Keratinocyte (primary cell): ENCODE data around the gene ULK3. TPM values are rescaled to one million over a fixed set of nuclear protein-coding genes. Genes with fewer than 3 reads are reported as not detected.

Experiments used
- DNase-seq: peaks from one replicate; pipeline ENCODE4 v3.0.0-alpha.2; 2011; ENCODE audit warnings: low read depth, missing footprints, low spot score
- FAIRE-seq: peaks from 2 replicates; lab custom pipeline; 2011; peaks lifted over from hg19 to GRCh38; lab: Jason Lieb, UNC
- H2AFZ ChIP-seq: 2 replicates; pipeline ENCODE4 v1.6.0; 2012; ENCODE audit warnings: low read length, control low read depth, inconsistent platforms; ENCODE audit not compliant: control insufficient read depth
- H3K27ac ChIP-seq: 2 replicates; pipeline ENCODE4 v1.5.1; 2011; ENCODE audit warnings: low read length; ENCODE audit not compliant: control insufficient read depth, insufficient read depth
- H3K27me3 ChIP-seq: 3 replicates; pipeline ENCODE4 v1.6.0; 2011; ENCODE audit warnings: low read length; ENCODE audit not compliant: control insufficient read depth, insufficient read depth; ENCODE audit errors: extremely low read depth
- H3K36me3 ChIP-seq, 2 experiments: 2 replicates in 1 of 2; 3 replicates in 1 of 2; pipeline ENCODE4 v1.5.1; 2011; ENCODE audit warnings: low read length in 2 of 2, mild to moderate bottlenecking in 1 of 2; ENCODE audit not compliant: control insufficient read depth in 2 of 2, insufficient read depth in 2 of 2; ENCODE audit errors: extremely low read depth in 1 of 2
- H3K4me1 ChIP-seq: 3 replicates; pipeline ENCODE4 v1.5.1; 2011; ENCODE audit warnings: low read length; ENCODE audit not compliant: control insufficient read depth, insufficient read depth; ENCODE audit errors: extremely low read depth
- H3K4me2 ChIP-seq: 3 replicates; pipeline ENCODE4 v1.6.0; 2011; ENCODE audit warnings: low read depth, low read length; ENCODE audit not compliant: control insufficient read depth, insufficient read depth; ENCODE audit errors: extremely low read depth
- H3K4me3 ChIP-seq, 3 experiments: fragments of 200-600 bp in 1 of 3; sonication (generic) in 1 of 3; 2 replicates in 2 of 3; 3 replicates in 1 of 3; pipeline ENCODE4 v1.5.1; 2011 to 2016; ENCODE audit warnings: low read length in 3 of 3, mild to moderate bottlenecking in 3 of 3, control low read depth in 2 of 3, inconsistent platforms in 1 of 3, low read depth in 1 of 3, mixed read lengths in 1 of 3, mixed run types in 1 of 3, moderate library complexity in 1 of 3; ENCODE audit not compliant: control insufficient read depth in 2 of 3, insufficient read depth in 2 of 3; ENCODE audit errors: extremely low read depth in 1 of 3
- H3K79me2 ChIP-seq: 2 replicates; pipeline ENCODE4 v1.6.0; 2012; ENCODE audit warnings: low read length; ENCODE audit not compliant: control insufficient read depth, insufficient read depth
- H3K9ac ChIP-seq: 3 replicates; pipeline ENCODE4 v1.6.0; 2011; ENCODE audit warnings: low read length; ENCODE audit not compliant: control insufficient read depth, insufficient read depth; ENCODE audit errors: extremely low read depth
- H3K9me1 ChIP-seq: 3 replicates; pipeline ENCODE4 v1.6.0; 2011; ENCODE audit warnings: low read length; ENCODE audit not compliant: control insufficient read depth, insufficient read depth; ENCODE audit errors: extremely low read depth
- H3K9me3 ChIP-seq: 2 replicates; pipeline ENCODE4 v1.5.1; 2012; ENCODE audit warnings: low read depth, low read length; ENCODE audit not compliant: control insufficient read depth
- H4K20me1 ChIP-seq: 3 replicates; pipeline ENCODE4 v1.6.0; 2011; ENCODE audit warnings: low read length; ENCODE audit not compliant: control insufficient read depth, insufficient read depth; ENCODE audit errors: extremely low read depth
- EZH2 ChIP-seq: IDR thresholded peaks from one replicate; pipeline ENCODE4 v1.6.1; 2012; ENCODE audit warnings: inconsistent platforms, mild to moderate bottlenecking, low read length, moderate library complexity
- dilution Hi-C: fragments of 300-500 bp; cut with MboI; formaldehyde crosslinking; loops from one replicate; pipeline ENCODE4 v1.7.0; 2020; ENCODE audit warnings: low sequenced_read_pairs; ENCODE audit not compliant: extremely low pct_ligation_motif_present
- polyA plus RNA-seq, 5 experiments: library from polyadenylated mRNA; depleted of rRNA in 3 of 5; stranded (reverse) in 3 of 5; stranded (forward) in 1 of 5; unstranded in 1 of 5; fragments of >200 nt; gene quantifications; 1 replicate in 1 of 5; 2 replicates in 3 of 5; 3 replicates in 1 of 5; pipeline versions ENCODE4 v1.2.1 to v1.2.3, GENCODE V29; 2011 to 2012; ENCODE audit warnings: missing spikeins in 2 of 5, low read depth in 1 of 5, low replicate concordance in 1 of 5
- TF ChIP-seq, protein P1 (sequence below), 3 experiments: IDR thresholded peaks in 1 of 3; conservative IDR thresholded peaks in 1 of 3; optimal IDR thresholded peaks in 1 of 3; 2 replicates in 2 of 3; 3 replicates in 1 of 3; pipeline versions ENCODE3 to v1.5.1; 2011; ENCODE audit warnings: low read length in 3 of 3, mild to moderate bottlenecking in 3 of 3, moderate library complexity in 2 of 3, control low read depth in 1 of 3, inconsistent platforms in 1 of 3; ENCODE audit not compliant: insufficient read depth in 2 of 3; ENCODE audit errors: extremely low read depth in 1 of 3

Gene ULK3
- polyA plus RNA-seq, 1 donor (not counting 4 experiments of a cell fraction or from before 2014, with no cell fraction given), result 16.5 TPM

- TF ChIP-seq, protein P1, sequence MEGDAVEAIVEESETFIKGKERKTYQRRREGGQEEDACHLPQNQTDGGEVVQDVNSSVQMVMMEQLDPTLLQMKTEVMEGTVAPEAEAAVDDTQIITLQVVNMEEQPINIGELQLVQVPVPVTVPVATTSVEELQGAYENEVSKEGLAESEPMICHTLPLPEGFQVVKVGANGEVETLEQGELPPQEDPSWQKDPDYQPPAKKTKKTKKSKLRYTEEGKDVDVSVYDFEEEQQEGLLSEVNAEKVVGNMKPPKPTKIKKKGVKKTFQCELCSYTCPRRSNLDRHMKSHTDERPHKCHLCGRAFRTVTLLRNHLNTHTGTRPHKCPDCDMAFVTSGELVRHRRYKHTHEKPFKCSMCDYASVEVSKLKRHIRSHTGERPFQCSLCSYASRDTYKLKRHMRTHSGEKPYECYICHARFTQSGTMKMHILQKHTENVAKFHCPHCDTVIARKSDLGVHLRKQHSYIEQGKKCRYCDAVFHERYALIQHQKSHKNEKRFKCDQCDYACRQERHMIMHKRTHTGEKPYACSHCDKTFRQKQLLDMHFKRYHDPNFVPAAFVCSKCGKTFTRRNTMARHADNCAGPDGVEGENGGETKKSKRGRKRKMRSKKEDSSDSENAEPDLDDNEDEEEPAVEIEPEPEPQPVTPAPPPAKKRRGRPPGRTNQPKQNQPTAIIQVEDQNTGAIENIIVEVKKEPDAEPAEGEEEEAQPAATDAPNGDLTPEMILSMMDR (optimal IDR thresholded peaks at IDR 0.05 in 1 of 3, IDR thresholded peaks at IDR 0.05 in 1 of 3, conservative IDR thresholded peaks at IDR 0.05 in 1 of 3; ENCODE audit: extremely low read depth in 1 of 3, insufficient read depth in 2 of 3, low read length in 3 of 3), result no peak
- no peak for TF ChIP-seq EZH2
- no peak overlapping the region for H3K4me2 ChIP-seq
- no peak for FAIRE-seq
Measured at GRCh38 chr15:74815121-74815934, 27.6 kb downstream of the ULK3 start.

DNA sequence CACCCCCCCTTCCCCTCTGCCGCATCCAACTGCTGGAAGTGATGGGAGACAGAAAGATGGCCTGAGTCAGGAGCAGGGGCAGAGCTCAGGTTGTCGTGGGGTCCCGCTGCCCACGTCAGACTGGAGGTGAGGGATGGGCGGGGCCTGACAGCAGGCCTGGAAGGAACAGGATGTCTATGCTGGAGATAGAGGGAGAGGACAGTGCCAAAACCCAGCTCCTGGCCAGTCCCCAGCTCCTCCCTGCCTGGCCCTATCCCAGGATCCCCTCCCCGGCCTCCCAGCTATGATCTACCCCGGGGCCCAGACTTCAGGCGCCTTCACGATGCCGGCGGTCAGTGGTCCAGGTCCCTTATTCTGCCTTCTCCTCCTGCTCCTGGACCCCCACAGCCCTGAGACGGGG lies 30.4 kb downstream of the ULK3 start, which contains the start of gene LMAN1L:
Gene LMAN1L, plus strand, starts transcription at position 303 of the 400 bp plus-strand sequence. Its CDS starts 20 bp downstream, at position 323.
- no peaks in the 10 kb centered on the region for H3K36me3 ChIP-seq
- no peaks in the 10 kb centered on the region for H3K79me2 ChIP-seq
- H3K27me3 ChIP-seq, result no peaks in the 10 kb centered on the region
- no peak within 1 kb of the TSS for H3K4me3 ChIP-seq
- dilution Hi-C loops, result no loop called here
- H2AFZ ChIP-seq, result no peak within 1 kb of the TSS
- no peak within 1 kb of the TSS for H3K27ac ChIP-seq
- H3K9me3 ChIP-seq, result no peaks in the 10 kb centered on the region
- H4K20me1 ChIP-seq, result peaks cover 6% of the 10 kb centered on the region
- H3K9ac ChIP-seq, result no peak within 1 kb of the TSS
- peaks cover 15% of the 10 kb centered on the region for H3K4me1 ChIP-seq
- no peak within 1 kb of the TSS for H3K4me2 ChIP-seq
- DNase-seq, result no peak
- no peak for FAIRE-seq
- no peak for TF ChIP-seq EZH2
- TF ChIP-seq, protein P1 (optimal IDR thresholded peaks at IDR 0.05 in 1 of 3, IDR thresholded peaks at IDR 0.05 in 1 of 3, conservative IDR thresholded peaks at IDR 0.05 in 1 of 3; ENCODE audit: extremely low read depth in 1 of 3, insufficient read depth in 2 of 3, low read length in 3 of 3), result no peak
- H3K9me1 ChIP-seq, result no peaks in the 10 kb centered on the region

More at GRCh38 chr15:74815121-74815934, 27.6 kb downstream of the ULK3 start:
- Histone ChIP-seq H3K36me3 (no peaks in the 10 kb centered on the region), H3K27me3 (no peaks in the 10 kb centered on the region), H3K9ac (no peak overlapping the region), H2AFZ (no peak overlapping the region), H3K4me1 (peaks cover 19% of the 10 kb centered on the region), H3K27ac (no peak overlapping the region), H3K9me3 (no peaks in the 10 kb centered on the region), H4K20me1 (peaks cover 4% of the 10 kb centered on the region), H3K4me3 (no peak overlapping the region), H3K79me2 (no peaks in the 10 kb centered on the region), H3K9me1 (no peaks in the 10 kb centered on the region)
- DNase-seq, result no peak
- dilution Hi-C loops, result no loop called here
